Hypothalamus (tissue), 51 donors: ENCODE measurements around the gene IGFBP5.

Source experiments
- DNase-seq, 51 donors: peaks; one replicate each; lab custom pipeline; 2025; lab: John Stamatoyannopoulos, UW

The IGFBP5 gene

GRCh38 chr2:216650626-216651257, 44.6 kb downstream of the IGFBP5 start:
- DNase-seq, result no peak

GRCh38 chr2:216649574-216649973, 45.8 kb downstream of the IGFBP5 start:
- DNase-seq, result no peak

- no peak for DNase-seq
These were observed 47.2 kb downstream of the IGFBP5 start for GRCh38 chr2:216648105-216648504.

DNA sequence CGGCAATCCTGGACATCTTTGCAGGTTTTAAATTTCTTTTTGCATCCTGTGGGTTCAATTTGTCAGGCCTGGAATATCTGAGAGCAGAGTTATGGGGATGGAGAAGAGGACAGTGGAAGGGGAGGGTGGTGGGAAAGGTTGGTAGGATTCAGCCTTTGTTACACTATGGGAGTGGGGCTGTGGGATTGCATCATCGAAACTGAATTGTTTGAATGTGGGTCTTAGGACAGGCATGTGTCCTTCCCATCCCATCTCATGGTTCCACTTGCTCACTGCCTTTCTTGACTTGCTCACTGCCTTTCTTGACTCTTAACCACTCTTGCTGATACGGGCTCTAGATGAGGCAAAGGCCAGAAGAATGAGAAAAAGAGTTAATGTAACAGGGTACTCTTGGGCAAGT, 49.2 kb downstream of the IGFBP5 start:
- DNase-seq, result no peak

GRCh38 chr2:216645636-216645950, 49.8 kb downstream of the IGFBP5 start:
- no peak for DNase-seq

- DNase-seq, result no peak
These were observed 50.3 kb downstream of the IGFBP5 start for GRCh38 chr2:216644842-216645635.

DNA sequence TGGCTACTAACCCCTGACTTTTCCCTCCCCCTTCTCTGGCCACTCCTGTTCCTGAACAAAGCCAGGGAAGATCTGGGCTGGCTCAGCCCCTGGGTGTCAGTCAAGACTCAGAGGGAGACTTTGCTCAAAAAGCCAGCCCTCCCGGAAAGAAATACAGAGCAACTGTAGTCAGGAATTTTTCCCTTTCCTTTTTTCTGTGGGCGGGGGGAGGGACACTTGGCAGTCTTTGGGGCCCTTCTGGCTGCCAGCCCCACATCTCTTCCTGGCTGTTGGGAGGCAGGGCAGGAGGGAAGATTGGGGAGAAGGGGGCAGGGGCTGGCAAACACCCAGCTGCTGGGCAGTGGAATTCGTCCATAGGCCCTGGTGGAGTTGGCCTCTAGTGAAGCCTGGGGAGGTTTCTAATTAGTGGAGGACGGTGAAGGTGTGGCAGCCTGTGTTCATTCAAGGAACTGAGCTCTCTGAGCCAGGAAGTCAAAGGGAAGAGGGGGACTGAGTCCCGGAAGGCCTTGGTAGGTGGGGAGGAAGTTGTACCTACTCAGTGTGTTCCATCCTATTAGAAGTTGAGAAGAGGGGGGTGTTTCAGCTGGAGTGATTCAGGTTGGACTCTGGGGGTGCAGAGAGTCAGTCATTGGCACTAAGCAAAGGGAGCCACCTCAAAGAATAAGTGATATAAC, 51.2 kb downstream of the IGFBP5 start:
- no peak for DNase-seq

DNA sequence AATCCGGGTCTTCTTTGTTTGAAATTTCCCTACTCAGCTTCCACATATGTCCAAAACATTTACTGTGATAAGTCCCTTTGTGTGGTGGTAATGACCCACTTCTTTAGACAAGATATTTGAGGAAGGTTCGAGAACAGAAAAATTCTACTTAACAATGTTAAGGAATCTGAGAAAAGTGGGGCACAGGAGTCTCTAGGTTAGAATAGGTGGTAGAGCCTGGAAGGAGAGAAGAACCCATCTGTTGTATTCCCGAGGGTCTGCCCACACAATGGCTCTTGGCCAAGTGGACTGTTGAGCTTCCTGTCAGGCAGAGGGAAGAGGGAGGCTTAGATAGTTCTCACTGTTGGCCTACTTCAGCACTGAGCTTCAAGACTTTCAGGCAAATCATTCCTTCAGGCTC, 57.9 kb downstream of the IGFBP5 start:
- DNase-seq, result no peak

- peak in 1 of 51 donors; percentile 5 for DNase-seq
These were observed 58.5 kb downstream of the IGFBP5 start for GRCh38 chr2:216636551-216637450.

- DNase-seq, result no peak
These were observed 59.4 kb downstream of the IGFBP5 start for GRCh38 chr2:216635701-216636550.

DNA sequence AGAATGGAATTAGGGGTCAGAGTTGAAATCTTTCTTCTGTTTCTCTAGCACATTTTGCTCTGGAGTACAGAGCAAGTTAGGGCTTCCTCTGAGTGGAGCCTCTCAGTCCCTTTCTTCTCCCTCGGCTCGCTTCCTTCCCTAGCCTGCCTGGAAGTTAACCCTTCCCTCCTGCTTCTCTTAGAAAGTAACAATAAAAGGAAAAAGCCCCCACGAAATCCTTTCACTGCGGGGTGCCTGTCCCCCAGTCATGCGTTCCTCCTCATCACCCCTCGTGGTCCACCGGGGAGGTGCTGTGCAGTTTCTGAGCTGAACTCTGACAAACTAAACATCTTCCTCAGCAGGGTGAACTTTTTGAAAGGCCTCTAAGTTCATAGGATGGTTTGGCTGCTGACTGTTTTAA, 60.2 kb downstream of the IGFBP5 start:
- no peak for DNase-seq

GRCh38 chr2:216634370-216635148, 60.8 kb downstream of the IGFBP5 start:
- no peak for DNase-seq

DNA sequence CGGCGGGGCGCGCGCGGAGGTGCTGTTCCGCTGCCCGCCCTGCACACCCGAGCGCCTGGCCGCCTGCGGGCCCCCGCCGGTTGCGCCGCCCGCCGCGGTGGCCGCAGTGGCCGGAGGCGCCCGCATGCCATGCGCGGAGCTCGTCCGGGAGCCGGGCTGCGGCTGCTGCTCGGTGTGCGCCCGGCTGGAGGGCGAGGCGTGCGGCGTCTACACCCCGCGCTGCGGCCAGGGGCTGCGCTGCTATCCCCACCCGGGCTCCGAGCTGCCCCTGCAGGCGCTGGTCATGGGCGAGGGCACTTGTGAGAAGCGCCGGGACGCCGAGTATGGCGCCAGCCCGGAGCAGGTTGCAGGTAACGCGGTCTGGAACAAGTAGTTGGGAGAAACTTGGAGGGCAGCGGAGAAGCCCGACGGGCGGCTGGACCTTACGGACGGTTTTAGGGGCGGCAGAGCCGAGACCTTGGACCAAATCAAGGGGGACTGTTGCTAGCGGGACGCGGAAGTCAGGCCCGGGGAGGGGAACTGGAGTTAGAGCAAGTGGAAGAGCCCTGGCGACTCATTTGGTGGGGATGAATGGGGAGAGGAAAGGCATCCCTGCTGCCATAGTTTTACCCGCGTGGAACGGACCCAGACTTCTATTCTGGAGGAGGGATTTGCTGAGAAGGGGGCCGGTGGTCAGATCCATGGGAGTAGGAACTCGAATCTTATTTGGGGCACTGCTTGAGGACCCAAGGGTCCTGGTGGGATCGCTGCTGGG, 61.6 kb downstream of the IGFBP5 start:
- no peak for DNase-seq

- peak in 1 of 51 donors; percentile 7 for DNase-seq
These were observed 62.3 kb downstream of the IGFBP5 start, which contains the start of gene IGFBP2 for GRCh38 chr2:216632952-216633615. TSS of gene IGFBP2 (plus strand) at chr2:216633420. CDS start at chr2:216633524, 104 bp downstream.

GRCh38 chr2:216632346-216632951, 62.9 kb downstream of the IGFBP5 start:
- no peak for DNase-seq

DNA sequence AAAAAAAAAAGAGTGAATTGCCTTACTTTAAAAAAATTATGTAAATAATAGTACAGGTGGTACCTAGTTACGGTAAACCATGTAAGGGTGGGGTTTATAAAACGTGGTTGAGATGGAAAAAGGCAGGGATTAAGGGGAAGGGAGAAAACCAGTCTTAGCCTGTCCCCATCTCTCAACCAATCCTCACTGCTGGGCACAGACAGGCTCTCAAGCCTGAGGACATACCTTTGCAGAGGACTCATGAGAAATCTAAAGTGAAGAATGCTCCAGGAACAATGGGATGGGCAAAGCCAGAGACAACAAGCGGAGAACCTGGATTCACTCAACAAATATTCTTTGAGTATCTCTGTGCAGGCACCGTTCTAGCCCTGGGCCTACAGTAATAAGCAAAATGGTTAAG, 65.6 kb downstream of the IGFBP5 start:
- no peak for DNase-seq

GRCh38 chr2:216626875-216627245, 68.5 kb downstream of the IGFBP5 start:
- no peak for DNase-seq
